K562 (cell line): Measurements from ENCODE around the gene ZNF740. TPM values are rescaled to one million over a fixed set of nuclear protein-coding genes. Genes with fewer than 3 reads are reported as not detected.

Source experiments
- ATAC-seq: fragments of 200-7000 bp; cut with Tn5 transposase; 3 replicates; pipeline ENCODE4 v1.9.1; 2020; ENCODE audit warnings: moderate library complexity
- BruUV-seq: library from RNA; stranded (reverse); fragments of 400-500 nt; replicated peaks from 2 replicates; lab custom pipeline; 2021; lab: Mats Ljungman, UMichigan
- CTCF ChIA-PET: fragments of 300-600 bp; formaldehyde crosslinking; extraction: SDS; loops from one replicate; lab custom pipeline; 2021; ENCODE audit warnings: low intra/inter-chr PET ratio; lab: Yijun Ruan, JAX
- POLR2A ChIA-PET: fragments of 300-600, 350-650 bp; sonication (Branson Sonifier 250); formaldehyde crosslinking; extraction: SDS; loops from one replicate; lab custom pipeline; 2021; ENCODE audit warnings: antibody characterized with exemption, inconsistent platforms; lab: Yijun Ruan, JAX
- DNase-seq, 4 experiments: peaks; one replicate each; pipeline versions ENCODE4 v3.0.0 to v3.0.0-alpha.2; 2011 to 2018; ENCODE audit warnings: low spot score in 3 of 4, mixed read lengths in 3 of 4; ENCODE audit errors: extremely low read depth in 1 of 4
- FAIRE-seq: peaks from 2 replicates; lab custom pipeline; 2011; peaks lifted over from hg19 to GRCh38; lab: Jason Lieb, UNC
- H2AFZ ChIP-seq: 2 replicates; pipeline ENCODE4 v1.6.0; 2011; ENCODE audit warnings: low read depth, low read length, control low read depth, inconsistent platforms
- H3K27ac ChIP-seq: fragments of 200-600 bp; 3 replicates; pipeline ENCODE4 v1.8.0; 2011; ENCODE audit warnings: low read depth, mild to moderate bottlenecking, control low read depth, inconsistent platforms, low read length, moderate library complexity, mixed read lengths; ENCODE audit errors: extremely low read depth
- H3K27me3 ChIP-seq, 2 experiments: fragments of 300-600 bp in 1 of 2; 2 replicates in 1 of 2; 3 replicates in 1 of 2; pipeline versions ENCODE4 v1.6.0 to v1.8.0; 2011; ENCODE audit warnings: inconsistent platforms in 2 of 2, low read length in 2 of 2, mild to moderate bottlenecking in 1 of 2, mixed read lengths in 1 of 2, moderate library complexity in 1 of 2; ENCODE audit not compliant: control insufficient read depth in 2 of 2, insufficient read depth in 2 of 2
- H3K36me3 ChIP-seq: fragments of 300-600 bp; 3 replicates; pipeline ENCODE4 v1.8.0; 2011; ENCODE audit warnings: mild to moderate bottlenecking, low read length, inconsistent platforms; ENCODE audit not compliant: control insufficient read depth, insufficient read depth
- H3K4me1 ChIP-seq, 2 experiments: fragments of 200-600 bp in 1 of 2; replicated peaks in 1 of 2; 2 replicates in 1 of 2; 3 replicates in 1 of 2; pipeline versions ENCODE4 v1.5.1 to v1.8.0; 2011; ENCODE audit warnings: inconsistent platforms in 2 of 2, low read length in 2 of 2, mild to moderate bottlenecking in 1 of 2, mixed read lengths in 1 of 2, moderate library complexity in 1 of 2; ENCODE audit not compliant: control insufficient read depth in 2 of 2, insufficient read depth in 2 of 2
- H3K4me2 ChIP-seq: 2 replicates; pipeline ENCODE4 v1.6.1; 2011; ENCODE audit warnings: low read length, control low read depth, inconsistent platforms, mixed read lengths; ENCODE audit not compliant: insufficient read depth
- H3K4me3 ChIP-seq: fragments of 200-600 bp; sonication (generic), shearing (Covaris generic); 2 replicates; pipeline ENCODE4 v1.5.1; 2016; ENCODE audit warnings: control low read depth, inconsistent platforms
- H3K79me2 ChIP-seq: fragments of 200-600 bp; 3 replicates; pipeline ENCODE4 v1.8.0; 2011; ENCODE audit warnings: low read length, inconsistent platforms; ENCODE audit not compliant: control insufficient read depth, insufficient read depth
- H3K9ac ChIP-seq, 2 experiments: 2 replicates each; pipeline versions ENCODE4 v1.6.0 to v1.6.1; 2011; ENCODE audit warnings: low read depth in 2 of 2, low read length in 2 of 2, control low read depth in 1 of 2, inconsistent platforms in 1 of 2, mild to moderate bottlenecking in 1 of 2, mixed read lengths in 1 of 2; ENCODE audit not compliant: insufficient read depth in 1 of 2
- H3K9me1 ChIP-seq: one replicate; pipeline ENCODE4 v1.6.0; 2011; ENCODE audit warnings: inconsistent platforms, mild to moderate bottlenecking, low read length, moderate library complexity; ENCODE audit not compliant: control insufficient read depth, insufficient read depth
- H3K9me3 ChIP-seq: replicated peaks from 2 replicates; pipeline ENCODE4 v1.5.1; 2011; ENCODE audit warnings: low read depth, low read length, inconsistent platforms; ENCODE audit not compliant: control insufficient read depth, insufficient read depth
- H4K20me1 ChIP-seq: replicated peaks from 2 replicates; pipeline ENCODE4 v1.6.1; 2011; ENCODE audit warnings: low read length, inconsistent platforms, mixed read lengths; ENCODE audit not compliant: control insufficient read depth, insufficient read depth
- FOXK1 ChIP-seq: sonication (generic); formaldehyde crosslinking; IDR thresholded peaks from 2 replicates; pipeline ENCODE4 v1.8.0; 2022; ENCODE audit warnings: missing genetic modification reagents, mild to moderate bottlenecking, borderline replicate concordance
- GTF2A2 ChIP-seq: IDR thresholded peaks from 2 replicates; pipeline ENCODE4 v1.6.1; 2016; ENCODE audit warnings: mild to moderate bottlenecking, missing genetic modification characterization, missing compliant biosample characterization
- MECOM ChIP-seq: fragments of 250-450 bp; sonication (Bioruptor Pico); IDR thresholded peaks from 2 replicates; pipeline ENCODE4 v1.8.0; 2022; ENCODE audit warnings: inconsistent platforms
- THRAP3 ChIP-seq: fragments of 450-650 bp; IDR thresholded peaks from 2 replicates; pipeline ENCODE4 v1.6.1; 2016; ENCODE audit warnings: mild to moderate bottlenecking, inconsistent platforms, borderline replicate concordance
- ZFX ChIP-seq: sonication (generic); formaldehyde crosslinking; IDR thresholded peaks from 2 replicates; pipeline ENCODE4 v1.8.0; 2022; ENCODE audit warnings: mild to moderate bottlenecking, missing genetic modification reagents, moderate library complexity
- WGBS: fragments of 100-300 bp; shearing (Covaris generic); methylation state at CpG from one replicate; pipeline ENCODE4 v1.1.6; 2016; ENCODE audit warnings: low coverage, mixed read lengths; ENCODE audit not compliant: insufficient coverage; ENCODE audit errors: missing lambda C conversion rate; 5-methylcytosine and 5-hydroxymethylcytosine counted together
- in situ Hi-C: fragments of 300-500 bp; cut with MboI; formaldehyde crosslinking; loops from 4 replicates; pipeline ENCODE4 v1.15.0; 2018; ENCODE audit warnings: inconsistent platforms, mixed read lengths
- intact Hi-C: fragments of 100-400 bp; cut with micrococcal nuclease; formaldehyde crosslinking; loops from 2 replicates; pipeline ENCODE4 v1.14.2; 2022
- polyA plus RNA-seq, 8 experiments: library from polyadenylated mRNA; depleted of rRNA in 4 of 8; stranded (reverse) in 5 of 8; unstranded in 3 of 8; fragments of >200 nt; fragmentation: Nextera tagmentation in 2 of 8; fragmentation: Illumina TruSeq in 1 of 8; extraction: Ambion mirVana in 2 of 8; extraction: Trizol in 1 of 8; gene quantifications; 2 replicates each; pipeline versions ENCODE4 v1.2.1 to v1.2.3, GENCODE V29; 2011 to 2014; ENCODE audit warnings: inconsistent platforms in 1 of 8, missing spikeins in 1 of 8
- total RNA-seq, 7 experiments: library from RNA; depleted of rRNA in 6 of 7; stranded (reverse); fragments of >200 nt in 6 of 7; fragmentation: Illumina TruSeq in 2 of 7; extraction: Trizol in 2 of 7; gene quantifications; 2 replicates each; pipeline versions ENCODE4 v1.2.1 to v1.2.3, GENCODE V29; 2011 to 2021; ENCODE audit warnings: low replicate concordance in 1 of 7
- TF ChIP-seq, protein P1 (sequence below): IDR thresholded peaks from 2 replicates; pipeline ENCODE4 v1.6.1; 2012; ENCODE audit warnings: low read depth, low read length, improper control_type of control experiment, borderline replicate concordance
- TF ChIP-seq, protein P2 (sequence below): fragments of 450-650 bp; IDR thresholded peaks from 2 replicates; pipeline ENCODE4 v1.6.1; 2018; ENCODE audit not compliant: partially characterized antibody

ZNF740 gene
- total and polyA plus RNA-seq, 9 of the 15 experiments (the other 6 are each of a cell fraction or from before 2014, with no cell fraction given): 0.57 to 46.4 (median 18.6) TPM

DNA sequence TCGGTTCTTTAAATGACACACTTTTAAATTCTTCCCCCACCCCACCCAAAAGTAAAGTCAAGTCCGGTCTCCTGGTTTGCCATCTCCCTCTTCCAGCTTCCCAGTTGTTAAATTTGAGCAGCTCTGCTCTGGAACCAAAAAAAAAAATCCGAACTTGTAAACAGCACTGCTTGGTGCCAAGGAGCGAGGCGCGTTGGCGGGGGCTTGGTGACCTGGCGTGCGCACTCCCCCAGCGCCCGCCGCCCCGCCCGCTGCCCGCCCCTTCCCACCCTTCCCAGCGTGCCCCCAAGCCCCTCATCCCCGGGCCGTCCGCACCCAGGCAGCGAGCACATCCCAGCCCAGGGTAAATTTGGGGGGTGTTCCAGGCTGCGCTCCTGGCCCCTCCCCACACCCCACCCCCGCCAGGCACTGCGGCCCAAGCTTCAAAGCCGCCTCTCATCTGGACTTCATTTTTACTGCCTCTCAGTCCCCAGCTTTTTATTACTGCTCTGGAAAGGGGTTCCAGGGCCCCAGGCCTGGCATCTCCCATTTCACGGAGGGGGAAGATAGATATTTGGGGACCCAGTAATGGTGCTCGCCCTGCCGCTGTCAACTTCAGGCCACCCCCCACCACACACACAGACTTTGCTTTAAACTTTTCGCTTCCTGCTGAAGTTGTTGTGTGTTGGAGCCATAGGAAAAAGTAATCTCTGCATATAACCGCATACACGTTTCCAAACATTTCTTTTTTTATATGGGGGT is 38.2 kb downstream of the ZNF740 start:
- peak overlapping the region; percentile 57; the same call in 1 of the 3 replicates for H3K27ac ChIP-seq
- in situ Hi-C loops (no loop called here), intact Hi-C loops (no loop called here)
- H3K9me3 ChIP-seq: no peaks in the 10 kb centered on the region
- TF ChIP-seq MECOM (no peak), FOXK1 (CRISPR knock-in tag) (no peak), THRAP3 (no peak), ZFX (CRISPR knock-in tag) (0 out of 2 replicates have a peak, but pooled peaks have one; percentile 13), GTF2A2 (tag) (no peak)
- TF ChIP-seq, protein P1, sequence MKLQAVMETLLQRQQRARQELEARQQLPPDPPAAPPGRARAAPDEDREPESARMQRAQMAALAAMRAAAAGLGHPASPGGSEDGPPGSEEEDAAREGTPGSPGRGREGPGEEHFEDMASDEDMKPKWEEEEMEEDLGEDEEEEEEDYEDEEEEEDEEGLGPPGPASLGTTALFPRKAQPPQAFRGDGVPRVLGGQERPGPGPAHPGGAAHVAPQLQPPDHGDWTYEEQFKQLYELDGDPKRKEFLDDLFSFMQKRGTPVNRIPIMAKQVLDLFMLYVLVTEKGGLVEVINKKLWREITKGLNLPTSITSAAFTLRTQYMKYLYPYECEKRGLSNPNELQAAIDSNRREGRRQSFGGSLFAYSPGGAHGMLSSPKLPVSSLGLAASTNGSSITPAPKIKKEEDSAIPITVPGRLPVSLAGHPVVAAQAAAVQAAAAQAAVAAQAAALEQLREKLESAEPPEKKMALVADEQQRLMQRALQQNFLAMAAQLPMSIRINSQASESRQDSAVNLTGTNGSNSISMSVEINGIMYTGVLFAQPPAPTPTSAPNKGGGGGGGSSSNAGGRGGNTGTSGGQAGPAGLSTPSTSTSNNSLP: no peak
- TF ChIP-seq, protein P2, sequence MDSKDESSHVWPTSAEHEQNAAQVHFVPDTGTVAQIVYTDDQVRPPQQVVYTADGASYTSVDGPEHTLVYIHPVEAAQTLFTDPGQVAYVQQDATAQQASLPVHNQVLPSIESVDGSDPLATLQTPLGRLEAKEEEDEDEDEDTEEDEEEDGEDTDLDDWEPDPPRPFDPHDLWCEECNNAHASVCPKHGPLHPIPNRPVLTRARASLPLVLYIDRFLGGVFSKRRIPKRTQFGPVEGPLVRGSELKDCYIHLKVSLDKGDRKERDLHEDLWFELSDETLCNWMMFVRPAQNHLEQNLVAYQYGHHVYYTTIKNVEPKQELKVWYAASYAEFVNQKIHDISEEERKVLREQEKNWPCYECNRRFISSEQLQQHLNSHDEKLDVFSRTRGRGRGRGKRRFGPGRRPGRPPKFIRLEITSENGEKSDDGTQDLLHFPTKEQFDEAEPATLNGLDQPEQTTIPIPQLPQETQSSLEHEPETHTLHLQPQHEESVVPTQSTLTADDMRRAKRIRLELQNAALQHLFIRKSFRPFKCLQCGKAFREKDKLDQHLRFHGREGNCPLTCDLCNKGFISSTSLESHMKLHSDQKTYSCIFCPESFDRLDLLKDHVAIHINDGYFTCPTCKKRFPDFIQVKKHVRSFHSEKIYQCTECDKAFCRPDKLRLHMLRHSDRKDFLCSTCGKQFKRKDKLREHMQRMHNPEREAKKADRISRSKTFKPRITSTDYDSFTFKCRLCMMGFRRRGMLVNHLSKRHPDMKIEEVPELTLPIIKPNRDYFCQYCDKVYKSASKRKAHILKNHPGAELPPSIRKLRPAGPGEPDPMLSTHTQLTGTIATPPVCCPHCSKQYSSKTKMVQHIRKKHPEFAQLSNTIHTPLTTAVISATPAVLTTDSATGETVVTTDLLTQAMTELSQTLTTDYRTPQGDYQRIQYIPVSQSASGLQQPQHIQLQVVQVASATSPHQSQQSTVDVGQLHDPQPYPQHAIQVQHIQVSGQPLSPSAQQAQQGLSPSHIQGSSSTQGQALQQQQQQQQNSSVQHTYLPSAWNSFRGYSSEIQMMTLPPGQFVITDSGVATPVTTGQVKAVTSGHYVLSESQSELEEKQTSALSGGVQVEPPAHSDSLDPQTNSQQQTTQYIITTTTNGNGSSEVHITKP: peak; percentile 30
- no TSS peak for BruUV-seq
- H2AFZ ChIP-seq: peak overlapping the region; percentile 87
- no peaks in the 10 kb centered on the region for H3K9me1 ChIP-seq
- H3K4me3 ChIP-seq: peak overlapping the region; percentile 64
- H3K27me3 ChIP-seq: no peaks in the 10 kb centered on the region
- FAIRE-seq (no peak), ATAC-seq (no peak), DNase-seq (peak in 1 of 4 experiments; percentile 42)
- CTCF ChIA-PET: interaction anchor here (0.7 kb wide), 1 partner anchor 32 kb away, joined by 3 read pairs; no protein-coding TSS in a partner anchor
- H3K9ac ChIP-seq: peak overlapping the region; percentile 61 to 93; a peak in 3 of 4 replicates
- POLR2A ChIA-PET: interaction anchor here (0.6 to 1.6 kb wide), 10 partner anchors 11 to 275 kb away, joined by 3 to 6 read pairs (median 4); partner anchors contain the start of genes ESPL1, ITGB7 and PFDN5
- H3K36me3 ChIP-seq: peaks cover 17% of the 10 kb centered on the region; the same call in 2 of the 3 replicates
- H3K79me2 ChIP-seq: peaks cover 24% of the 10 kb centered on the region
- H4K20me1 ChIP-seq: no peaks in the 10 kb centered on the region
- peak overlapping the region; percentile 95 for H3K4me2 ChIP-seq
- H3K4me1 ChIP-seq: peaks cover 38 to 71% of the 10 kb centered on the region in 2 experiments
- 48% methylated on average over 18 of the region's 30 CpGs for WGBS
